Upper lobe of left lung (tissue), 4 donors: ENCODE data around the gene CUBN.

Source experiments
- POLR2A ChIP-seq, 4 donors: fragments of 450-650 bp; IDR thresholded peaks; one replicate each; pipeline ENCODE4 v1.5.1; 2016 to 2017; ENCODE audit warnings: antibody characterized with exemption in 4 of 4, mild to moderate bottlenecking in 2 of 4
- POLR2AphosphoS5 ChIP-seq, 2 donors: sonication (generic); formaldehyde crosslinking; IDR thresholded peaks; one replicate each; pipeline ENCODE4 v1.5.1; 2017; ENCODE audit warnings: antibody characterized with exemption in 2 of 2
- TF ChIP-seq, protein P1 (sequence below), 6 experiments: fragments of 450-650 bp in 4 of 6; fragments of 200-600 bp in 2 of 6; sonication (generic) in 2 of 6; IDR thresholded peaks; one replicate each; pipeline ENCODE4 v1.5.1; 2016 to 2019; ENCODE audit warnings: antibody characterized with exemption in 6 of 6

DNA sequence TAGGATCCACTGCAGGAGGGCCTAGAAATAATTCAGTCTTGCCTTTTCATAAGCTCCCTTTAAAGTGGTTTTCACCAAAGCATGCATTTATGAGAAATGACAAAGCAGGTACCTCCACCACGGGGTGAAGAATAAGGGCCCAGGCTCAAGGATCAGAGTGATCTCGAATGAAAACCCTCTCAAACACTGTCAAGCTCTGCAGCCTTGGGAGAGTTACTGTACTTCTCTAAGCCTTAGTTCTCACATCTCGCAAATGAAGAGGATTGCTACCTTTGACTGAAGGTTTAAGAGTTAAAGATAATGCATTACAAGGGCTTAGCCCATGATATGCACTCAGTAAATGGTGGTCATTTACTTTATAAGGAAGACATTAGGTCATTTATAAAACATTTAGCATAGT is 81.7 kb downstream of the CUBN start:
- TF ChIP-seq, protein P1, sequence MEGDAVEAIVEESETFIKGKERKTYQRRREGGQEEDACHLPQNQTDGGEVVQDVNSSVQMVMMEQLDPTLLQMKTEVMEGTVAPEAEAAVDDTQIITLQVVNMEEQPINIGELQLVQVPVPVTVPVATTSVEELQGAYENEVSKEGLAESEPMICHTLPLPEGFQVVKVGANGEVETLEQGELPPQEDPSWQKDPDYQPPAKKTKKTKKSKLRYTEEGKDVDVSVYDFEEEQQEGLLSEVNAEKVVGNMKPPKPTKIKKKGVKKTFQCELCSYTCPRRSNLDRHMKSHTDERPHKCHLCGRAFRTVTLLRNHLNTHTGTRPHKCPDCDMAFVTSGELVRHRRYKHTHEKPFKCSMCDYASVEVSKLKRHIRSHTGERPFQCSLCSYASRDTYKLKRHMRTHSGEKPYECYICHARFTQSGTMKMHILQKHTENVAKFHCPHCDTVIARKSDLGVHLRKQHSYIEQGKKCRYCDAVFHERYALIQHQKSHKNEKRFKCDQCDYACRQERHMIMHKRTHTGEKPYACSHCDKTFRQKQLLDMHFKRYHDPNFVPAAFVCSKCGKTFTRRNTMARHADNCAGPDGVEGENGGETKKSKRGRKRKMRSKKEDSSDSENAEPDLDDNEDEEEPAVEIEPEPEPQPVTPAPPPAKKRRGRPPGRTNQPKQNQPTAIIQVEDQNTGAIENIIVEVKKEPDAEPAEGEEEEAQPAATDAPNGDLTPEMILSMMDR (IDR thresholded peaks at IDR 0.05): no peak
- no peak for TF ChIP-seq POLR2A (IDR thresholded peaks at IDR 0.05)
- no peak for TF ChIP-seq POLR2AphosphoS5 (IDR thresholded peaks at IDR 0.05)
